Skeletal muscle satellite cell (primary cell): ENCODE measurements around the gene KCNJ2. TPM values are rescaled to one million over a fixed set of nuclear protein-coding genes. Genes with fewer than 3 reads are reported as not detected.

Experiments
- H3K27me3 ChIP-seq: 2 replicates; pipeline ENCODE4 v1.7.0; 2013; ENCODE audit warnings: low read length; ENCODE audit not compliant: control insufficient read depth, insufficient read depth
- H3K36me3 ChIP-seq: 2 replicates; pipeline ENCODE4 v1.7.0; 2013; ENCODE audit warnings: mild to moderate bottlenecking, control low read depth, low read length; ENCODE audit not compliant: insufficient read depth
- H3K4me1 ChIP-seq: 2 replicates; pipeline ENCODE4 v1.7.0; 2013; ENCODE audit warnings: low read length; ENCODE audit not compliant: control insufficient read depth, insufficient read depth
- H3K4me2 ChIP-seq: 2 replicates; pipeline ENCODE4 v1.7.0; 2013; ENCODE audit warnings: mild to moderate bottlenecking, low read length
- H3K4me3 ChIP-seq: 2 replicates; pipeline ENCODE4 v1.7.0; 2013; ENCODE audit warnings: low read length
- H3K9ac ChIP-seq: 2 replicates; pipeline ENCODE4 v1.7.0; 2013; ENCODE audit warnings: mild to moderate bottlenecking, low read depth, low read length, moderate library complexity
- H3K9me3 ChIP-seq: replicated peaks from 2 replicates; pipeline ENCODE4 v1.7.0; 2013; ENCODE audit warnings: mild to moderate bottlenecking, control low read depth, low read length
- total RNA-seq: library from RNA; depleted of rRNA; stranded (reverse); fragments of >200 nt; gene quantifications from 2 replicates; pipeline ENCODE4 v1.2.3, GENCODE V29; 2012; rRNA removed

KCNJ2 gene
- total RNA-seq = 0.76 and 1.7 TPM in 2 replicates

GRCh38 chr17:70168977-70169708 lies at the start of gene KCNJ2:
KCNJ2 (plus strand) TSS chr17:70169532; CDS start chr17:70175040, 5,508 bp downstream.
- Histone ChIP-seq H3K9me3 (no peaks in the 10 kb centered on the region), H3K9ac (peak within 1 kb of the TSS; percentile 77), H3K36me3 (no peaks in the 10 kb centered on the region), H3K4me3 (peak within 1 kb of the TSS; percentile 81), H3K4me1 (peaks cover 24% of the 10 kb centered on the region), H3K27me3 (no peaks in the 10 kb centered on the region), H3K4me2 (peak within 1 kb of the TSS; percentile 91)

DNA sequence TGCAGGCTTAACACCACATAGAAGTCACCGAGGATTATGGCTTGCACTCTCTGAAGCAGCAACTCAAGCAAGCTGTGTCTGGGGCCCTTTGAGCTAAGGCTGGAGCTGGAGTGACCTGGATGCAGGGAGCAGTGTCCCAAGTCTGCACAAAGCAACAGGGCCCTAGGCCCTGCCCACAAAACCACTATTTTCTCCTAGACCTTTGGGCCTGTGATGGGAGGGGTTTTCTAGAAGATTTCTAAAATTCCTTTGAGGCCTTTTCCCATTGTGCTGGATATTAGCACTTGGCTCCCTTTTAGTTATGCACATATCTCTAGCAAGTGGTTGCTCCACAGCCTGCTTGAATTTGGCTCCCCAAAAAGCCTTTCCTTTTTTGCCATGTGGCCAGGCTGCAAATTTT lies 49.8 kb upstream of the KCNJ2 start:
- Histone ChIP-seq H3K4me2 (no peak overlapping the region), H3K4me3 (no peak overlapping the region), H3K9ac (no peak overlapping the region), H3K4me1 (no peaks in the 10 kb centered on the region), H3K36me3 (no peaks in the 10 kb centered on the region), H3K27me3 (no peaks in the 10 kb centered on the region), H3K9me3 (no peaks in the 10 kb centered on the region)

DNA sequence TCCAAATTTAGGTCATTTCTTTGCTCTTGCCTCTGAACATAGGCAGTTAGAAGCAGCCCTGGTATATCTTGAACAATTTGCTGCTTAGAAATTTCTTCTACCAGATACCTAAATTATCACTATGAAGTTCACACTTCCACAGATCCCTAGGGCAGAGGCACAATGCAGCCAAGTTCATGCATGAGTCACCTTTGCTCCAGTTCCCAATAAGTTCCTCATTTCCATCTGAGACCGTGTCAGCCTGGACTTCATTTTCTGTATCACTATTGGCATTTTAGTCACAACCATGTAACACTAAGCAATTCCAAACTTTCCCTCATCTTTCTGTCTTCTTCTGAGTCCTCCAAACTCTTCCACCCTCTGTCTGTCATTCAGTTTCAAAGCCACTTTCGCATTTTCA lies 49.3 kb upstream of the KCNJ2 start:
- Histone ChIP-seq H3K36me3 (no peaks in the 10 kb centered on the region), H3K9me3 (no peaks in the 10 kb centered on the region), H3K27me3 (no peaks in the 10 kb centered on the region), H3K9ac (no peak overlapping the region), H3K4me3 (no peak overlapping the region), H3K4me2 (no peak overlapping the region), H3K4me1 (no peaks in the 10 kb centered on the region)

- no peaks in the 10 kb centered on the region for H3K27me3 ChIP-seq
- no peaks in the 10 kb centered on the region for H3K4me1 ChIP-seq
- no peak overlapping the region for H3K9ac ChIP-seq
- no peak overlapping the region for H3K4me3 ChIP-seq
- H3K9me3 ChIP-seq = no peaks in the 10 kb centered on the region
- H3K4me2 ChIP-seq = no peak overlapping the region
- H3K36me3 ChIP-seq = no peaks in the 10 kb centered on the region
These were observed 48.9 kb upstream of the KCNJ2 start for GRCh38 chr17:70120425-70120824.

DNA sequence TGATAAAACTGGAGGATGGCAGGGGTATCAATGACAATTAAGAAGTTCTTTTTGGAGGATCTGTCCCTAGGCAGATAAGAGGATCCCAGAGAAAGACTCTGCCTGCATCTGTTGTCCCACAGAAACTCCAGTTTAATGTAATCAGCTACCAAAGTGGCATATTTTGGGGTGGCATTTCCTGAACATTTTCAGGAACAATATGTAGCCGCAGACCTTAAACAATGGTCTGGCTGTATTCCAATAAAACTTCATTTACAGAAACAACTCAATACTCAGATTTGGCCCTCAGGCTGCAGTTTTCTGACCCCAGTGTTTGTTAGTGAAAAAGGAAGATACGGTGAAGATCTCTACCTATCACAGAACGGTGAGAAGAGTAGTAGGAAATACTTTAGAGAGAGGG lies 48.2 kb upstream of the KCNJ2 start:
- Histone ChIP-seq H3K36me3 (no peaks in the 10 kb centered on the region), H3K9ac (no peak overlapping the region), H3K4me1 (no peaks in the 10 kb centered on the region), H3K27me3 (no peaks in the 10 kb centered on the region), H3K9me3 (no peaks in the 10 kb centered on the region), H3K4me3 (no peak overlapping the region), H3K4me2 (no peak overlapping the region)

GRCh38 chr17:70123193-70123592 lies 46.1 kb upstream of the KCNJ2 start:
- Histone ChIP-seq H3K36me3 (no peaks in the 10 kb centered on the region), H3K27me3 (no peaks in the 10 kb centered on the region), H3K4me1 (no peaks in the 10 kb centered on the region), H3K9ac (no peak overlapping the region), H3K9me3 (no peaks in the 10 kb centered on the region), H3K4me3 (no peak overlapping the region), H3K4me2 (no peak overlapping the region)

DNA sequence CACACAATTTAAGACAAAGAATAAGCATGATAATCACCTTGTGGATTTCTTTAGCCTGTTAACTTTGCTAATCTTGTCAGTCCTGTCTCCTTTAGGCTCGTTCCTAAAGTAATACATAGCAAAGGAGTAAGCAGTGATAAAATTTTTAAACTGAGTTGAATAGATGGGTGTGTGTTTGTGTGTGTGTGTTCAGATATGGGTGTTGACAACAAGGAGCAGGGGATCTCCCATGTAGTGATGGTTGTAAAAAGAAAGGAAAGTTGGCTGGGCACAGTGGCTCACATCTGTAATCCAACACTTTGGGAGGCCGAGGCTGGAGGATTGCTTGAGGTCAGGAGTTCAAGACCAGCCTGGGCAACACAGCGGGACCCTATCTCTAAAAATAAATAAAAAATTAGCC lies 44.6 kb upstream of the KCNJ2 start:
- H3K27me3 ChIP-seq = no peaks in the 10 kb centered on the region
- no peak overlapping the region for H3K4me2 ChIP-seq
- H3K9me3 ChIP-seq = no peaks in the 10 kb centered on the region
- no peak overlapping the region for H3K9ac ChIP-seq
- H3K4me3 ChIP-seq = no peak overlapping the region
- H3K36me3 ChIP-seq = no peaks in the 10 kb centered on the region
- no peaks in the 10 kb centered on the region for H3K4me1 ChIP-seq

GRCh38 chr17:70127221-70127873 lies 42.0 kb upstream of the KCNJ2 start:
- Histone ChIP-seq H3K9me3 (no peaks in the 10 kb centered on the region), H3K4me1 (no peaks in the 10 kb centered on the region), H3K4me3 (no peak overlapping the region), H3K36me3 (no peaks in the 10 kb centered on the region), H3K27me3 (no peaks in the 10 kb centered on the region), H3K4me2 (no peak overlapping the region), H3K9ac (no peak overlapping the region)

- H3K4me3 ChIP-seq = no peak overlapping the region
- H3K9me3 ChIP-seq = no peaks in the 10 kb centered on the region
- no peaks in the 10 kb centered on the region for H3K4me1 ChIP-seq
- no peaks in the 10 kb centered on the region for H3K27me3 ChIP-seq
- no peak overlapping the region for H3K4me2 ChIP-seq
- H3K36me3 ChIP-seq = no peaks in the 10 kb centered on the region
- no peak overlapping the region for H3K9ac ChIP-seq
These were observed 40.5 kb upstream of the KCNJ2 start for GRCh38 chr17:70128727-70129238.

- H3K27me3 ChIP-seq = no peaks in the 10 kb centered on the region
- no peaks in the 10 kb centered on the region for H3K36me3 ChIP-seq
- no peak overlapping the region for H3K4me2 ChIP-seq
- no peaks in the 10 kb centered on the region for H3K4me1 ChIP-seq
- H3K9me3 ChIP-seq = no peaks in the 10 kb centered on the region
- no peak overlapping the region for H3K4me3 ChIP-seq
- no peak overlapping the region for H3K9ac ChIP-seq
These were observed 39.0 kb upstream of the KCNJ2 start for GRCh38 chr17:70130289-70130688.

DNA sequence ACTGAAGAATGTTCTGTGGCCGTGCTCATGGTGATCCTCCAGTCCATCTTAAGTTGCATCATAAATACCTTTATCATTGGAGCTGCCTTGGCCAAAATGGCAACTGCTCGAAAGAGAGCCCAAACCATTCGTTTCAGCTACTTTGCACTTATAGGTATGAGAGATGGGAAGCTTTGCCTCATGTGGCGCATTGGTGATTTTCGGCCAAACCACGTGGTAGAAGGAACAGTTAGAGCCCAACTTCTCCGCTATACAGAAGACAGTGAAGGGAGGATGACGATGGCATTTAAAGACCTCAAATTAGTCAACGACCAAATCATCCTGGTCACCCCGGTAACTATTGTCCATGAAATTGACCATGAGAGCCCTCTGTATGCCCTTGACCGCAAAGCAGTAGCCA lies 36.8 kb upstream of the KCNJ2 start:
- Histone ChIP-seq H3K4me1 (peaks cover 6% of the 10 kb centered on the region), H3K9me3 (no peaks in the 10 kb centered on the region), H3K36me3 (no peaks in the 10 kb centered on the region), H3K4me2 (no peak overlapping the region), H3K27me3 (no peaks in the 10 kb centered on the region), H3K9ac (no peak overlapping the region), H3K4me3 (no peak overlapping the region)

DNA sequence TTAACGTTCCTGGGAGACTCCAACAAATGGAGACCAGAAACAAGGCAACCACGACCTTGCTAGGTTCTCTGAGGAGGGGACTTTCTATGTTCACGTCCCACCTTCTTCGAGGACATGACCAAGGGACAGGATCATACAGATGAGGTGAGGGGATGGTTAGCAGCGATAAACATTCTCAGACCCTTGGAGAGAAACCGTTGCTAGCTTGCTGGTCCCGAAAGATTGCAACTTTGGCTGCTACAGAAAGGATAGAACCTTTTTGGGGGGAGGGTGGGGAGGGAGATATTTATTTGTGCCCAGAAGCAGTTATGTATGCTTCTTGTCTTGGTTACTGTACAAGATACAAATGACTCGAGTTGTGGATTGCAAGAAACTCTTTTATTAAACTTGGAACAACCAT lies 35.3 kb upstream of the KCNJ2 start:
- Histone ChIP-seq H3K36me3 (no peaks in the 10 kb centered on the region), H3K4me2 (no peak overlapping the region), H3K27me3 (no peaks in the 10 kb centered on the region), H3K4me3 (no peak overlapping the region), H3K4me1 (peaks cover 21% of the 10 kb centered on the region), H3K9me3 (no peaks in the 10 kb centered on the region), H3K9ac (no peak overlapping the region)
